CD4-positive, alpha-beta T cell treated with Interleukin-2 at 100 ng/mL for 4 hours (primary cell): ENCODE results near the gene CDH18.

ENCODE experiments used
- DNase-seq: peaks from one replicate; pipeline ENCODE4 v3.0.0-alpha.2; 2020; ENCODE audit warnings: low spot score

CDH18 gene

DNA sequence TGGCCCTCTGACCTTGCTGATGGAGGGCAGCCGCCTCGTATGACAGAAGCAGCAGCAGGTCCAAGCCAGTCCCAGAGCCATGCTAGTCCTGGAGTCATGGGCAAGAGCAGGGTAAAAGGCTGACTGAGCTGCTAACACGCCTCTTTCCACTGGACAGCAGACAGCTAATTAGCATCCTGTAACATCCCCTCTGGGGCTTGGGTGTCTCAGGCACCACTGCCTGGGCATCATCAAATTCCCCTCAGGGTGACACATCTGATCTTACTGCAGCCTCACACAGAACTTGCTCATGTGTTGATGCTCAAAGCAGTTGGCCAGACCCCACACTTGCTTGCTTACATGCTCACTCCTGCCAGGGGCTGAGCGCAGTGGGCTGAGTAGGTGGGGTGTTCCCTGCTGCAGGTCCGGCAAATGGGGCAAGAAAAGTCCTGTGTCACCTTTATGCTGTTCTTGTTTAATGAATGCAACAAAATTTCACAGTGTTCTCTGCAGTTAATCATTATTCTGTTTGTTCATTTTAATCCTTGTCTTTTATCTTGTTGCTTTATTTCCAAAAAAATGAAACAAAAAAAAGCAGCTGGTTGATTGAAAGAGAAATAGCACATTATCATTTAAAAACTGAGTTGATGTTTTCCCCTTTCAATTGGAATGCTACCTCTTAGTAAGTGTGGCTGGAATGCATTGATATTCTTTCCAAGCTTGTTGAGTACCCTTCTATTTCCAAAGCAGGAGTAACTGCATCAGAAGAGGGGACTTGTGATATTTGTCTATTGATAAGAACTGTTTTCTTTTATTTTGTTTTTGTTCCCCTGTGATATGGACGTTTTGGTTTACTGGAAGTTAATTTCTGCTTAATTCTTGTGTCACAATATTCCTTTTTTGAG is 254.1 kb downstream of the CDH18 start:
- no peak for DNase-seq

DNA sequence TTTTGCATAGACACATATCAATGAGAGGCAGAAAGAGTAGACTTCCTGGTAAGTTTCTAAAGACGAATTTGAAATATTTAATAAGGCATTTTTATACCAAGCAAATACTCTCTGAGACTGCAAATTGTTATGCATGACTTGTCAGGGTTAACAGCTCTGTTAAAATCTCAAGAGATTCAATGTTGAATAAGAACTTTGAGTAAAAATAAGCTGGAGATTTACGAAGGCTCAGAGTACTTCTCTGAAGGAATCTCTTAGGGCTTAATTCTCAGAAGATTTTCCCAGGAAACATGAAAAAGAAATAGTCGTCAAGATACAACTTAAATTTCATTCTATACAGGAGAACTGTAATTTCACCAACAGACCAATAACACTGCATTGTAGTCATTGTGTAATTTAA is 259.4 kb downstream of the CDH18 start:
- DNase-seq = no peak

DNA sequence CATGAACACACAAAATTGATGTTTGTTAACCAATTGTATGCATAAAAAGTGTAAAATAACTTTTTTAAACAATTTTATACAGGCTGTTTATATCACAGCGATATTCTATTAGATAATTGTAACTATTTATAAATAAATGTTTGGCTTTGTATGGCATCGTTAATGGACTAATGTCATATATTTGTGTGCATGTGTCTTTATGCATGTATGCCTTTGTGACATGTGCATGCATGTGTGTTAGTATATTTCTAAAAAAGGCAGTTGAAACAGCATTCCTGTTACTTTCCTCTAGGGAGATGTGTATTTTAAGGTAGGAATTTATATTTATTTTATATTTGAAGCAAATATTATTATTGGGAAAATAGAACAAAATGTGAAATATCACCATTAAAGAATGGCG is 268.9 kb downstream of the CDH18 start:
- no peak for DNase-seq

DNA sequence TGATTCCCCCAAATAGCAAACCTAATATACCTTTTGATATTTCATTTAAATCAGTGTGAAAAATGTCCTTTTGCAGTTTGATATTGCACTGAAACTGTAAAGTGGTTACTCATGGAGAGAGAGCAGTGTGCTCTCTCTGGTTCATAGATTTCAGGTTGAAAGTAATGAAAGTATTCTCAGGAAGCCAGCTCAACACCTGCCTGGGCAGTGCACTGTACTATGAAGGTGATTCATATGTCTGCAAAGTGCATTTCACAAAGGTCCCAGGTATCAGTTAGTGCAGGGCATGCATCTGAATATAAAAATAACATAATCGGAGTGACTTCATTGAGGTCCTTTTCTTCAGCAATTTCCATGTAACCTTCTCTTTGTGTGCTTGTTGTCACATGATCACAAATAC is 274.3 kb downstream of the CDH18 start:
- no peak for DNase-seq

DNA sequence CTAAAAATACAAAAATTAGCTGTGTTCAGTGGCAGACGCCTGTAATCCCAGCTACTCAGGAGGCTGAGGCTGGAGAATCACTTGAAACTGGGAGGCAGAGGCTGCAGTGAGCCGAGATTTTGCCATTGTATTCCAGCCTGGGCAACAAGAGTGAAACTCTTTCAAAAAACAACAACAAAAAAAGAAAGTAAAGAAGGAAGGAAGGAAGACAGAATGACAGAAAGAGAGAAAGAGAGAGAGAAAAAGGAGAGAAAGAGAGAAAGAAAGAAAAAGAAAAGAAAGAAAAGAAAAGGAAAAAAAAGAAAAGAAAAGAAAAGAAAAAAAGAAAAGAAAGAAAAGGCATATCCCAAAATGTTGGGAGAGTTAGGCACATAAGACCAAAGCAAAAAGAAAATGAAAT is 278.6 kb downstream of the CDH18 start:
- DNase-seq = no peak

DNA sequence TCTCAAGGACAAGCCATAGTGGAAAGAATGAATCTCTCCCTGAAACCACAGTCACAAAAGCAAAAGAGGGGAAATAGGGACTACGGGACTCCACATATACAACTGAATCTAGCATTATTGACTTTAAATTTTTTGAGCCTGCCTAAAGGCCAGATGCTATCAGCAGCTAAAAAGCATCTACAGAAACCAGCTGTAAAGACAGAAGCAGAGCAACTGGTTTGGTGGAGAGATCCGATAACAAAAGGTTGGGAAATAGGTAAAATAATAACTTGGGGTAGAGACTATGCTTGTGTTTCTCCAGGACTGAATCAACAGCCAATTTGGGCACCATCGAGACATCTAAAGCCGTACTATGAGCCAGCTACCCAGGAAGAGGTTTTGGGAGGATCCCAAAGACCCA is 281.2 kb downstream of the CDH18 start:
- DNase-seq = no peak

DNA sequence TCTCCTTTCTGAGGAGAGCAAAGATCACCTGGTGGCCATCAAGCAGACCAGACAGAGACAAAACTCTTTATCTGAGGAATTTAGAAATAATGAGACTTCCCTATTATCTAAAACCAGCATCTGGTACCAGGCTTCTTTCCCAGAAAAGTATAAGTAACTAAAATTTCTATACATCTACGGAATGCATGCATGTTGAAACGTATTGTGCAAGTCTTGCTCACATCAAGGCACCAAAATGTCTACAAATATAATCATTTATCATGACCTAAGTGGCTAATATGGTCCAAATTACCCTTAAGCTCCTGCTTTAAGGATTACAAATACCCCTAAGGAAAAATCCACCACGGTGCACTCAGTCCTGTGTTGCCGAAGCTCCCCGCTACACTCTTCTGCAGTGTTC is 286.3 kb downstream of the CDH18 start:
- DNase-seq = no peak

DNA sequence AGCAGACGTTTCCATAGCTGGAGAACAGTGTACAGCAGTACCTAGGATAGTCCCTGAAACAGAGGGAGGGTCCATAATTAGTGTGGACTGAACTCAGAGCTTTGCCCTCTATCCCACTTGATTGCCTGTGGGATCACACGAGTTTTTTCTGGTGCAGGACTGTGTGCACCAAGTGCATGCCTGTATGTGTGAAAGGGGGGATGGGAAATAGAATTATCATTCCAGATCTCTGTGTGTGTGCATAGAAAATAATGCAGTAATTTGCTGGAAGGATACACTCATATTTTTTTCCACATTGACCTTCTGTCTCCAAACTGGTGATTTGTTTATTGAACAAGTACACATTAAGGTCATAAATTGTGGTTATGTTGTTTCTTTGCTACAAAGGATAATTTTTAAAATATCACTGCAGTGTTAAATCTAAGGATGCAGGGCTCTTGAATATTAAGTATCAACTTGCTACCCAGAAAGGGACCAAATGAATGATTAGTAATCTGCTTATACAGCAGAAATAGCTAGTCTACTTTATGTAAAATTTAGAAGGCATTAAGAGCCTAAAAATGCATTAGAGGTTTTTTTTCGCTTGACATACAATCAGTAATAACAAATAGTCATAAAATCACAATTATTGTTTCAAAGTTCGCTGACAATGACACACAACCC is 292.9 kb downstream of the CDH18 start:
- DNase-seq = no peak

DNA sequence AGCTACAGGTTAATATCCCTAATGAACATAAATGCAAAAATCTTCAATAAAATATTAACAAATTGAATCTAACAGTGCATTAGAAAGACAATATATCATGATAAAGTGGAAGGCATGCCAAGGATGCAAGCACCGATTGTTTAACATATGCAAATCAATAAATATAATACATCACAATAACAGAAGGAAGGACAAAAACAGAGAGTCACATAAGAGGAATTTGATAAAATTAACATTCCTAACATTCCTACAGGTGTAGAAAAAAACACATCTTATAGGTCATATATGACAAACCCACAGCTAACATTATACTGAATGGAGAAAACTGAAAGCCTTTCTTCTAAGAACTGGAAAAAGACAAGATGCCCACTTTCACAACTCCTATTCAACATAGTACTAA is 297.0 kb downstream of the CDH18 start:
- DNase-seq = no peak

DNA sequence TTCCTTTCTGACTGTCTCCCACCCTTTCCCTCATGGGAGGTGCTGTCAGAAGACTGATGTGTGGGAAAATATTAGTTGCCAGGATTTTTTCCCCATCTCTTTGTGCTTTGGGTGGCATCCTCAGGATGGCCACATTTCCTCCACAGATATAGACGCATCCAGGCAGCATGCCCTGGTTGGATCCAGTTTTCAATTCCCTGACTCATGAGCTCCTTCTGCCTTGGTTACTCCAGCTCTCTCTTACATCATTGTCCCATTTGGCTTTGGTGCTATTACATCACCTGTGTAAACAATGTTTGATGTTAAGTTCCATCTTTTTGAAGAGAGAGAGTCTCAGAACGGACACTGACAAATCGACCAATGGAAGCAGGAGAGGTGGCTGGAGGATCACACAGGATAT is 302.5 kb downstream of the CDH18 start:
- no peak for DNase-seq

DNA sequence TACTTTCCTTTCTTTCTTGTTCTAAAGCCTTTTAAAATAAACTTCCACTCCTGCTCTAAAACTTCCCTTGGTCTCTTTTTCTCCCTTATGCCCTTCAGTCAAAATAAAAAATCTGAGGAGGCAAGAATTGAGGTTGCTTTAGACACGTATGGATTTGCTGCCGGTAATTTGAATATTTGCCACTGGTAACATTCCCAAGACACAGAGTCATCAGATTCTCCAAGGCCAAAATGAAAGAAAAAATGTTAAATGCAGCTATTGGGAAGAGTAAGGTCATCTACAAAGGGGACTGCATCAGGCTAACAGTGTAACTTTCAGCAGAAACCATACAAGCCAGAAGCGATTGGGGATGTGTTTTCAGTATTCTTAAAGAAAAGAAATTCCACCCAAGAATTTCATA is 311.1 kb downstream of the CDH18 start:
- no peak for DNase-seq

DNA sequence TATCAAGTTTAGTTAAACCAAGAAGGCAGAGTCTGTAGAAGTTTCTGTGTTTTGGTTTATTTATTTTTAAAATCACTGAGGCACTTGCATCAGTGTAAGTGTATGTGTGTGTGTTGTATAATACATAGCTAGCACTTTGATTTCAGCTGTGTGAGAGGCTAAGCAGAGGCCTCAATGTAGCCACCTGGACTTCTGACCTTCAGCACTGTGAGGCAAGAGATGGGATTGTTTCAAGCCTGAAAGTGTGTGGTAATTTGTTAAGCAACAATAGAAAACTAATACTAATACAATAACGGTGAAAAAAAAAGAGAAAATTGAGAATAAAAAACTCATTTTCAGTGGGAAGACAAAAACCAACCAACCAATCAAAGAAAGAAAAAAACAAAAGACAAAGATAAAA is 327.3 kb downstream of the CDH18 start:
- no peak for DNase-seq

DNA sequence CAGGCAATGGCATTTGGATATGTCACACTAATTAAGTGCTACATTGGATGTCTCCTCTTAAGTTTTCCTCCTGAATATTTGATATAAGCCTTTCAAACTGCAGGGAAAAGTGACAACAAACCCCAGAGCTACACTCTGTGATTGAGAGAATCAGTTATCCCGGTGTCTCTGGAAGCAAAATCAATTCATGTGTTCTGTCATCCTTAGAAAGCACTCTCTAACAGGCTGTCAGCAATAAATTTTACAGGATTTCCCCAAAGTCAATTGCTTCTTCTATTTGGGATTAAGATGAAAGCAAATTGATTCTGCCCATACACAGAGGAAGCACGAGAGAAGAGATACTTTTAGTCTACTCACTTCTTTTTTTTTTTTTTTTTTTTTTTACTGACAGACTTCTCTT is 332.4 kb downstream of the CDH18 start:
- no peak for DNase-seq

DNA sequence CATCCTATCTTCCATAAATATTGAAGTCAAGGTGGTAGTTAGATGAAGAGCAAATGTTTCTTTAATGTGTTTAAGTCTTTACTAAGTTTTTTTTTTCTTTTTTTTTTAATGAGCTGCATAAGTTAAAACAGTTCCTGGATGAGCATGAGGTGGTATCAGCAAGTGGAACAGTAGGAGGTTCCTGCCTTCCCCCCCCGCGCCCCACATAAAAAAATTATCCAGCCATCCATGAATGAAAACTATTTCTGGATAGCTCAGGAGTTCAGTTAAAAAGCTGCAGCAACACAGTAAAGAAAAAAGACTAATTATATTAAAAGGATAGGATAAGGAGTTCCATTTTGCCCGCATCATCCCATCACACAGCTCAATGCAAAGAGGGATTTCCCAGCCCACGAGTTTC is 349.5 kb downstream of the CDH18 start:
- no peak for DNase-seq

DNA sequence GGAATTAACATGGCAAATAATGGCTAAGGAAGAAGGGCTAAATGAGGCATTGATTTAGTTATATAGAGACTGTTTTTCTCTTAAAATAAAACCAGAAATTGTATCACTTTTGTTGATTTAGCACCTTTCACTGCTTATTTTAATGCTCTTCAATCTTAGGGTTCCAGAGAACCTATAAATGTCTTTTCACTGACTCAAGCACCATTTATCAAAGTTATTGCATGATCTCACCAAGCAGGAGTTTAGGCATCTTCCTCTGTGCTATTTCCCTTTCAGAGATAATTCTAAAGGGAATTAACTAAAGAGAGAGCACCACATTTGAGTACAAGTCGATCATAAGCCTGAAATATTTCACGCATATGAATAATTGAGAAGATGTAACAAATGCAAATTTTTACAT is 357.1 kb downstream of the CDH18 start:
- no peak for DNase-seq

DNA sequence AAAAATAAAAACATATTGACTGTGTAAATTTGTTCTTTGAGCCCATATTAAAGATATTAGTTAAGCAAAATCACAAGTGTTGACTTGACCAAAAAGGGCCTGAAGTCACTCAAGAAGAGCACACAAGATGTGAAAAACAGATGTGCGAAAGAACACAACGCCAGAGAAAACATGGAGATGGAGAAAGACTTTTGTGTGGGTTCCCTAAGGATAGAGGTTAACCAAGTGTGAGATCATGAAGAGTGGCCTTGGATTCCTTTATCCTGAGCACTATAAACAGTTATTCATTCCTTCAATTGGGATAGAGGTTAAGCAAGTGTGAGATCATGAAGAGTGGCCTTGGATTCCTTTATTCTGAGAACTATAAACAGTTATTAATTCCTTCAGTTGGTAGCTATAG is 361.8 kb downstream of the CDH18 start:
- no peak for DNase-seq

DNA sequence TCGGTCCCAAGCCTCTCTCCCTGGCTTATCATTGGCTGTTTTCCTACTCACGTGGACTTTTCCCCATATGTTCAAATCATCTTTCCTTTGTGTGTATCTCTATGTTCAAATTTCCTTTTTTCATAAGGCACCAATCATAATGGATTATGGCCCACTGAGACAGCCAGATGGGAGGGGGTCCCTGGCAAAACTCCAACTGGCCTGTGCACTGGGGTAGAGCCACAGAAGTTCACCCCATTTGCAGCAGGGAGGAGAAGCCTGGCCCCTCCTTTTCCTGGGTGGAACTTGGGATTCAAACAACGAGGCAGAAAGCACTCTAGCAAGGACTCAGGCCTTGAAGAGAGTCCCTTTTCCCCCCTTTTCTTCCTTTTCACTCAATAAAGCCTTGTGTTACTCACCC is 362.4 kb downstream of the CDH18 start:
- DNase-seq = no peak

DNA sequence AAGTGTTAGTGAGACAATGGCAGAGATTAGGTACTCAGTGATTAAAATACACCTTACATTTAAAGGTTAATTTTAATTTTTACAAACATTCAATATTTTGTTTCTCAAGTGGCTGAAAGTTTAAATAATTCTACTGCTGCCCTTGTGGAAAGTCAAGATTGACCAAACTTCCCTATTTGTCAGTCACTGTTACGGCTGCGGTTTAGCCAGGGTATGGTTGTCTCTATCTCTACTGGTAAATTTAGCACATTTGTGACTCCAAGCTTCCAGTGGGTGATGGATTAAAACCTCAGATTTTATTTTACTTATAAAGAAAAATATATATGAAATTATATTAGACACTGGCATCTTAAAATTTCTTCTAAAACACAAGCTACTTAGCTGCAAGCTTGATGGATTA is 368.4 kb downstream of the CDH18 start:
- DNase-seq = no peak

DNA sequence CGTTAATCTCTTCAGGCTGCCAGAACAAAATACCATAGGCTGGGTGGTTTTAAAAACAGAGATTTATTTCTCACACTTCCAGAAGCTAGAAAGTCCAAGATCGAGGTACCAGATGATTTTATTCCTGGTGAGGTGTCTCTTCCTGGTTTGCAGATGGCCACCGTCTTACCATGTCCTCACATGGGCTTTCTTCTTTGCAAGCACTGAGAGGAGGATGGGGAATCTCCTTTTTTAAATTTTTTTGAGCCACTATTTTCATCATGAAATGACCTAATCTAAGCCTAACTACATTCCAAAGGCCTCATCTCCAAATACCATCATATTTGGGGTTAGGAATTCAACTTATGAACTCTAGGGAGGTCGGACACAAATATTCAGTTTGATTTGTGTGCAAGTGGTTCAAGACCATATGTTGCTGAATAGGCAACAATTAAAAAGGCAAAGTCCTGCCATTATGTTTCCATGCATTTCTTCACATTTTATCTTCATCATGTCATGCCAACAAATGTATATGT is 371.2 kb downstream of the CDH18 start:
- DNase-seq = no peak

DNA sequence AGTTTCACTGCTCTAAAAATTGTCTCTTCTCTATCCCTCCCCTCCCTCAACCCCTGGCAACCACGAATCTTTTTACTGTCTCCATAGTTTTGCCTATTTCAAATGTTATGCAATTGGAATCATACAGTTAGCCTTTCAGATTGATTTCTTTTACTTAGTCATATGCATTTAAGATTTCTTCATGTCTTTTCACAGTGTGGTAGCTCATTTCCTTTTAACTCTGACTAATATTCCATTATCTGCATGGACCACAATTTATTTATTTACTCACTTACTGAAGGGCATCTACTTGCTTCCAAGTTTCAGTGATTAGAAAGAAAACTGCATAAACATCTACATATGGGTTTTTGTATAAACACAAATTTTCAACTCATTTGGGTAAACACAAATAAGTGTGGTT is 372.3 kb downstream of the CDH18 start:
- no peak for DNase-seq

DNA sequence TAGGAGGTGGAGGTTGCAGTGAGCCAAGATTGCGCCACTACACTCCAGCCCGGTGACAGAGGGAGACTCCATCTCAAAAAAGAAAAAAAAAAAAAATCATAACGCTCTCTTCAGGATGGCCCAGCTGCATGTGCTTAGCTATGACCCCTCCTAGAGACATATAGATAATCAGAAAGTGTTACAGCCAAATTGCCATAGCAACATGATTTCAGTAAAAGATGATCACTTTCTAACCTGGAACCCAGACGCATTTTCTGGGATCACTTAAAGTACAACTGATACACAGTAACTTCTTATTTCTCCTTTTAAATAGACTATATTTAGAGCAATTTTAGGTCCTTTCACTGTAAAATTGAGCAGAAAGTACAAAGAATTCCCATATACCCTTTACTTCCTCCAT is 372.9 kb downstream of the CDH18 start:
- no peak for DNase-seq

DNA sequence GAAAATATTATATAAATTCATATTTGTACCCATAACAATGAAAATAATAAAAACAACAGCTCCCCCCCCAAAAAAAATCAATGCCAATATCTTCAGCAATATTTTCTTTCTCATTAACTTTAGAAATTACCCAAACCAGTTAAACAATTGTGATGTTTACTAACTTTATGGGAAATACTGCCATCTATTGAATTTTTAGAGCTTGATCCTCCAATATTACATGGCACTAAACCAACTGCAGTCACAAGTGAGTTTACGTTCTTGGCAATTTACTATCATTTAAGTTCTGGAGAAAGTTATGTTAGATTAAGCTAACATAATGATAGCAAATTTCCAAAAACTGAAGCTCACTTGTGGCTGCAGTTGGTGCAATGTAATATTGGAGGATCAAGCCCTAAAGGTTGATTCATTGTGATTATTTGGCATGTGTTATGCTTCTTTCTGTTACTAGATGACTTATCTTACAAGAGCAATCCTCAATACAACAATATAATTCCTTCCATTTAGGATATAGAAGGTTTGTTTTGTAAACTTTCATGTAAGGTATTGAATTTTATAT is 379.5 kb downstream of the CDH18 start:
- no peak for DNase-seq

DNA sequence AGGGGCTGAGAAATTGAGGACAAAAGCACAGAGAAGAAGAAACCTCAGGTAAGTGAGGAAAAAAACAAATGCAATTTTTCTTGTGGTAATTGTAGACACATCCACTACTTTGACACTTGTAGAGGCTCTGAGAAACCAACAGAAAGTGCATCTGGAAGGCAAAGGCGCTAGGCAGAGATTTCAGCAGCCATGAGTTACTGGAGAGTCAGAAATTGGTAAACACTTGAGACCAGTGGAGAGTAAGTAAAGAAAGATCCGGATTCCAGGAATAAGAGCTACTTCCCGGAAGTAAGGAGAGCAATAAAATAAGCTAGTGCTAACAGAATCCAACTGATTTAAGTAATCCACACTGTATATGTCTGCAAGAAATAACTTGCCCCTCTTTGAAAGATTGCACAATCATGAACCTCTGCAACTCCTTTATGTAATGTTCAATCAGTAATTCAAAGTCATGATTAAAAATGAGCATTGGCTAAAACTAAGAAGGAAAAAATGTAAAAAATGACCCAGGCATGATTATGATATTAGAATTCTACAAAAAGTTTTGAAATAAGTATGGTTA is 382.1 kb downstream of the CDH18 start:
- no peak for DNase-seq
